CD14-positive monocyte (primary cell): ENCODE measurements around the gene SEC16A. TPM values are rescaled to one million over a fixed set of nuclear protein-coding genes. Genes with fewer than 3 reads are reported as not detected.

Experiments used
- DNase-seq, 3 donors: peaks; one replicate each; pipeline ENCODE4 v3.0.0-alpha.2; 2011 to 2022
- H2AFZ ChIP-seq: 2 replicates; pipeline ENCODE4 v1.6.0; 2012; ENCODE audit warnings: mild to moderate bottlenecking, low read depth, low read length, inconsistent platforms; ENCODE audit not compliant: insufficient read depth, poor library complexity, severe bottlenecking
- H3K27ac ChIP-seq, 2 donors: 1 replicate in 1 of 2; 2 replicates in 1 of 2; pipeline ENCODE4 v1.5.1; 2012 to 2013; ENCODE audit warnings: low read length in 2 of 2, control low read depth in 1 of 2, inconsistent platforms in 1 of 2, low read depth in 1 of 2, mild to moderate bottlenecking in 1 of 2
- H3K27me3 ChIP-seq, 2 donors: one replicate each; pipeline versions ENCODE4 v1.6.0 to v1.6.1; 2011 to 2013; ENCODE audit warnings: low read length in 2 of 2; ENCODE audit not compliant: control insufficient read depth in 2 of 2, insufficient read depth in 2 of 2
- H3K36me3 ChIP-seq, 2 donors: replicated peaks in 1 of 2; 1 replicate in 1 of 2; 2 replicates in 1 of 2; pipeline versions ENCODE4 v1.5.1 to v1.6.1; 2012 to 2013; ENCODE audit warnings: low read length in 2 of 2, control low read depth in 1 of 2, inconsistent platforms in 1 of 2, mild to moderate bottlenecking in 1 of 2; ENCODE audit not compliant: insufficient read depth in 2 of 2, control insufficient read depth in 1 of 2
- H3K4me1 ChIP-seq, 2 donors: 1 replicate in 1 of 2; 2 replicates in 1 of 2; pipeline versions ENCODE4 v1.5.1 to v1.6.1; 2012 to 2013; ENCODE audit warnings: low read length in 2 of 2, control low read depth in 1 of 2, inconsistent platforms in 1 of 2, mild to moderate bottlenecking in 1 of 2, moderate library complexity in 1 of 2; ENCODE audit not compliant: insufficient read depth in 2 of 2, control insufficient read depth in 1 of 2
- H3K4me2 ChIP-seq: replicated peaks from 2 replicates; pipeline ENCODE3; 2012; ENCODE audit warnings: low read length, moderate library complexity, mild to moderate bottlenecking; ENCODE audit not compliant: poor library complexity, severe bottlenecking; ENCODE audit errors: extremely low read depth
- H3K4me3 ChIP-seq, 3 experiments: fragments of 200-600 bp in 1 of 3; sonication (generic) in 1 of 3; replicated peaks in 1 of 3; 1 replicate in 2 of 3; 2 replicates in 1 of 3; pipeline ENCODE4 v1.5.1; 2011 to 2013; ENCODE audit warnings: low read length in 3 of 3, mild to moderate bottlenecking in 3 of 3, control low read depth in 2 of 3, low read depth in 2 of 3, inconsistent platforms in 1 of 3, moderate library complexity in 1 of 3
- H3K79me2 ChIP-seq: 2 replicates; pipeline ENCODE4 v1.6.0; 2012; ENCODE audit warnings: mild to moderate bottlenecking, control low read depth, inconsistent platforms, low read length, moderate library complexity; ENCODE audit not compliant: insufficient read depth
- H3K9ac ChIP-seq: 2 replicates; pipeline ENCODE4 v1.6.0; 2017; ENCODE audit warnings: low read length, mild to moderate bottlenecking; ENCODE audit not compliant: insufficient read depth, poor library complexity, severe bottlenecking
- H3K9me3 ChIP-seq, 2 donors: replicated peaks in 1 of 2; 1 replicate in 1 of 2; 2 replicates in 1 of 2; pipeline versions ENCODE4 v1.5.1 to v1.6.1; 2012 to 2013; ENCODE audit warnings: low read length in 2 of 2, control low read depth in 1 of 2; ENCODE audit not compliant: control insufficient read depth in 1 of 2, insufficient read depth in 1 of 2
- H4K20me1 ChIP-seq: 2 replicates; pipeline ENCODE4 v1.6.0; 2012; ENCODE audit warnings: mild to moderate bottlenecking, low read length, control low read depth, moderate library complexity; ENCODE audit not compliant: insufficient read depth
- H3K27ac Mint-ChIP-seq, 7 donors: one replicate each; pipeline ENCODE4 v1.8.0; 2020; ENCODE audit warnings: mild to moderate bottlenecking in 7 of 7, mixed read lengths in 7 of 7, moderate library complexity in 6 of 7, inconsistent platforms in 2 of 7
- H3K27me3 Mint-ChIP-seq, 3 donors: one replicate each; pipeline ENCODE4 v1.8.0; 2021 to 2022; ENCODE audit warnings: low read depth in 3 of 3, mild to moderate bottlenecking in 3 of 3, mixed read lengths in 3 of 3, moderate library complexity in 3 of 3, inconsistent platforms in 1 of 3
- H3K36me3 Mint-ChIP-seq, 2 donors: one replicate each; pipeline ENCODE4 v1.8.0; 2020; ENCODE audit warnings: mixed read lengths in 2 of 2, inconsistent platforms in 1 of 2, mild to moderate bottlenecking in 1 of 2
- H3K4me1 Mint-ChIP-seq: one replicate; pipeline ENCODE4 v1.8.0; 2020; ENCODE audit warnings: mild to moderate bottlenecking, mixed read lengths
- H3K4me3 Mint-ChIP-seq, 2 donors: one replicate each; pipeline ENCODE4 v1.8.0; 2020; ENCODE audit warnings: mild to moderate bottlenecking in 2 of 2, mixed read lengths in 2 of 2, moderate library complexity in 1 of 2
- H3K9me3 Mint-ChIP-seq, 7 donors: one replicate each; pipeline ENCODE4 v1.8.0; 2020 to 2022; ENCODE audit warnings: mixed read lengths in 7 of 7, mild to moderate bottlenecking in 6 of 7, moderate library complexity in 6 of 7, inconsistent platforms in 2 of 7
- CTCF ChIP-seq: fragments of 200-600 bp; IDR thresholded peaks from one replicate; pipeline ENCODE4 v1.8.0; 2022; ENCODE audit warnings: antibody characterized with exemption, mild to moderate bottlenecking
- WGBS: methylation state at CpG from one replicate; pipeline ENCODE4 v1.1.5; 2013; ENCODE audit warnings: missing lambda C conversion rate; ENCODE audit not compliant: insufficient coverage; 5-methylcytosine and 5-hydroxymethylcytosine counted together
- intact Hi-C, 2 donors: fragments of 100-400 bp; cut with micrococcal nuclease; formaldehyde crosslinking; loops; one replicate each; pipeline versions ENCODE4 v1.15.0 to v1.15.1; 2023
- polyA plus RNA-seq, 3 donors: library from polyadenylated mRNA; depleted of rRNA in 1 of 3; unstranded in 2 of 3; stranded (reverse) in 1 of 3; fragments of 300-500 nt in 2 of 3; fragments of >200 nt in 1 of 3; fragmentation: Illumina TruSeq in 2 of 3; gene quantifications; 1 replicate in 2 of 3; 2 replicates in 1 of 3; pipeline ENCODE4 v1.2.3, GENCODE V29; 2012 to 2021

Gene SEC16A
- polyA plus RNA-seq, 3 donors, result 11.1 to 36.8 (median 19.1) TPM

- Histone ChIP-seq H3K4me2 (no peak overlapping the region), H3K27me3 (no peaks in the 10 kb centered on the region), H3K36me3 (peaks cover 69 to 79% of the 10 kb centered on the region in 2 donors), H3K9me3 (no peaks in the 10 kb centered on the region), H3K79me2 (peaks cover 12% of the 10 kb centered on the region), H3K4me1 (peaks cover 30 to 32% of the 10 kb centered on the region in 2 donors), H3K9ac (no peak overlapping the region), H3K27ac (peak overlapping the region in 1 of 2 donors; percentile 41), H4K20me1 (peaks cover 53% of the 10 kb centered on the region), H3K4me3 (no peak overlapping the region), H2AFZ (no peak overlapping the region)
- TF ChIP-seq CTCF, result no peak
- WGBS, result 97% methylated on average over 17 of the region's 18 CpGs
- DNase-seq, result no peak
- intact Hi-C loops, result no loop called here
- Mint-ChIP-seq H3K4me1 (peaks cover 18% of the 10 kb centered on the region), H3K9me3 (no peaks in the 10 kb centered on the region), H3K27ac (peak overlapping the region in 1 of 7 donors; percentile 76), H3K36me3 (peaks cover 55 to 69% of the 10 kb centered on the region in 2 donors), H3K27me3 (peaks cover 0 to 7% (median 2%) of the 10 kb centered on the region in 3 donors), H3K4me3 (no peak overlapping the region)
Measured at GRCh38 chr9:136518623-136519022, 35.8 kb upstream of the SEC16A start.

- H3K4me1 ChIP-seq, result peaks cover 24 to 26% of the 10 kb centered on the region in 2 donors
- H3K9me3 Mint-ChIP-seq, result no peaks in the 10 kb centered on the region
Measured at GRCh38 chr9:136517950-136518349, 35.1 kb upstream of the SEC16A start.

More at GRCh38 chr9:136517950-136518349, 35.1 kb upstream of the SEC16A start:
- H3K4me3 Mint-ChIP-seq, result no peak overlapping the region
- Histone ChIP-seq H3K36me3 (peaks cover 68 to 81% of the 10 kb centered on the region in 2 donors), H3K27ac (no peak overlapping the region), H3K4me2 (no peak overlapping the region), H3K79me2 (peaks cover 8% of the 10 kb centered on the region), H2AFZ (no peak overlapping the region), H3K27me3 (no peaks in the 10 kb centered on the region), H4K20me1 (peaks cover 55% of the 10 kb centered on the region), H3K9ac (no peak overlapping the region), H3K4me3 (no peak overlapping the region), H3K9me3 (no peaks in the 10 kb centered on the region)
- H3K4me1 Mint-ChIP-seq, result peaks cover 13% of the 10 kb centered on the region
- WGBS, result 96% methylated on average over 11 of the region's 17 CpGs
- no peak for TF ChIP-seq CTCF
- H3K36me3 Mint-ChIP-seq, result peaks cover 54 to 71% of the 10 kb centered on the region in 2 donors
- H3K27ac Mint-ChIP-seq, result no peak overlapping the region
- no peak for DNase-seq
- H3K27me3 Mint-ChIP-seq, result peaks cover 0 to 7% (median 2%) of the 10 kb centered on the region in 3 donors
- intact Hi-C loops, result no loop called here
